Ureter (tissue), 1 donor: ENCODE results near the gene SYT9. TPM values are rescaled to one million over a fixed set of nuclear protein-coding genes. Genes with fewer than 3 reads are reported as not detected.

Experiments used
- DNase-seq: peaks from one replicate; pipeline ENCODE4 v3.0.0-alpha.2; 2020; ENCODE audit warnings: low spot score
- total RNA-seq: library from RNA; stranded (reverse); gene quantifications from one replicate; pipeline ENCODE4 v1.2.4, GENCODE V29; 2023
- donor health status: DM: yes; HTN: yes; CAD: no.

The SYT9 gene
- total RNA-seq, 1 donor from 2014 or later = 0.60 TPM

- DNase-seq = no peak
Measured at GRCh38 chr11:7471071-7471470, 219.4 kb downstream of the SYT9 start.

GRCh38 chr11:7473717-7474116 lies 222.0 kb downstream of the SYT9 start:
- DNase-seq = no peak

- DNase-seq = no peak
Measured at GRCh38 chr11:7480113-7480512, 228.4 kb downstream of the SYT9 start.

GRCh38 chr11:7484131-7484530 lies 232.4 kb downstream of the SYT9 start:
- DNase-seq = no peak

- DNase-seq = no peak
Measured at GRCh38 chr11:7484645-7485044, 232.9 kb downstream of the SYT9 start.

DNA sequence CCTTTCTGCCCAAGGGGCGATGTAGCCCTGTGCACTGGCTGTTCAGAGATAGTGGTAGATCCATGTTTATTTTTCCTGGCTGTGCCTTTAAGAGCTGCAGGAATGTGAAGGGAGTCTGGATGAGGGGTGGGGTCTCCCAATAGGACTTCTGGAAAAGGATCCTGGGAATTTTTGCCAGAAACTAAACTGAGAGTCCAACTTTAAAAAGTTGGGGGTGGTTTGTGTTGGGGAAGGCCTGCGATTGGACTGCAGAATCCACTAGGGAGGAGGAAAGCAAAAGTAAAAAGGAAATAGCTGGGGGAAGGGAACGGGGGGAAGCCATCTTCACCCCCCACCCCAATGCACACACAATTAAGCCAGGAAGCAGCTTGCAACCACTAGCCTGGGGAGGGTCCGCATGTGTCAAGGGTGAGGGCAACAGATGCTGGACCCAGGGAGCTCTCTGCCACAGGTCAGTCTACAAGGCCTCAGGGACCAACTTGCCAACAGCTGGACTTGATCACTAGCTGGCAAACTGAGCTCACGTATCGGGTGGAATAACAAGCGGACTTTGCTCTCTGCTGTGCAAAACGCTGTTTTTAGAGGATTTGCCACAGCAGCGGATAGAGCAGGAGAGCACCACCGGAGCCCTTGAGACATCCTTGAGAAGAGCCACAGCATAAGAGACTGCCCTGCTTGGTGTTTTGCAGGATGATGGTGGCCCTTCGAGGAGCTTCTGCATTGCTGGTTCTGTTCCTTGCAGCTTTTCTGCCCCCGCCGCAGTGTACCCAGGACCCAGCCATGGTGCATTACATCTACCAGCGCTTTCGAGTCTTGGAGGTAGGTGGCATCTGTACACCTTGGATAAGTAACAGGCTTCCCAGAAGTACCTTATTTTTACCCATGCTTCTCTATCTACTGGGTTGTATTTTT lies 233.7 kb downstream of the SYT9 start, which contains the start of gene OLFML1:
TSS of gene OLFML1 (plus strand) at position 321 of the 912 bp plus-strand sequence. CDS start at position 691, 370 bp downstream.
- DNase-seq = no peak

DNA sequence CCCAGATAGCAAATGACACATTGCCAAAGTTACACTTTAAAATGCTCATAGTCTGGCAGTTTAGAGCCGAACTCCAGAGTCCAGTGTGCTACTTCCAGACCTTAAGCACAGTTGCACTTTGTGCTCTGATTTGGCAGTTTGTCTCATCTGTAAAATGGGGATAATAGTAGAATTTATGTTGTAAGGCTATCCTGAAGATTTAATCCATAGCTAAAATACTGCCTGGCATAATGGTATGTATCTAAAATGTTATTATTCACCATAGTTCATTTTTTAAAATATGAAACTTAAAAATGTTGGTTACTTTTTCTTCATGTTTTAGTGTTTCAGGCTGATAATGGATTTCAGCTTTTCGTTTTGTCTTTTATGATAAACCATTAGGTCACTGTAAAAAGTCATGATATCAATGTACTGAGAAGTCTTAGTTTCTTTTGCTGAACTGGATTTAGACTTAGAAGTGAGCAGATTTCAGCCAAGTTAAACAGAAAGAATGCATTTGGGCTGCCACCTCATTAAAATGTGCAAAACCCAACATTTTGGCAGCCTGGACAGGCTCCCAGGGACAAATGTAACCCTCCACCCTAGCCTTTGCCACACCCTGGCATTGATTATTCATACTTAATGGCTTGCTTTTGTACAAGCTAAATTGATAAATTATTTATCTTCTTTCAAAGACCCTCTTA lies 234.5 kb downstream of the SYT9 start:
- DNase-seq = no peak

GRCh38 chr11:7486781-7487140 lies 235.1 kb downstream of the SYT9 start:
- DNase-seq = no peak

DNA sequence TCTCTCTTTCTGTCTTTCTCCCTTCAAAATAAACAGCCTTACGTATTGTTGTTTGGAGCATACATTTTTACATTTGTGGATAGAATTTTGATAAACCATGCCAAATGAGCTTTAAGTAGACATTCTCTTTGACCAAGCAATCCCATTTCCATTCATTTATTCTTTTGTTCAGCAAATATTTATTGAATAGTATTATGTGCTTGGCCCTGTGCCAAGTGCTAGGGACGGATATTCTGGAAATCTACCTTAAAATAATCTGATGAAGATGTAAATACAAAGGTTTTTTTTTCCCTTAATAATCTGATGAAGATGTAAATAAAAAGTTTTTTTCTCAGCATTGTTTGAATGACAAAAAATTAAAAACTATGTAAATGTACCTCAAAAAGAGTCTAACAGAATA lies 235.7 kb downstream of the SYT9 start:
- no peak for DNase-seq

DNA sequence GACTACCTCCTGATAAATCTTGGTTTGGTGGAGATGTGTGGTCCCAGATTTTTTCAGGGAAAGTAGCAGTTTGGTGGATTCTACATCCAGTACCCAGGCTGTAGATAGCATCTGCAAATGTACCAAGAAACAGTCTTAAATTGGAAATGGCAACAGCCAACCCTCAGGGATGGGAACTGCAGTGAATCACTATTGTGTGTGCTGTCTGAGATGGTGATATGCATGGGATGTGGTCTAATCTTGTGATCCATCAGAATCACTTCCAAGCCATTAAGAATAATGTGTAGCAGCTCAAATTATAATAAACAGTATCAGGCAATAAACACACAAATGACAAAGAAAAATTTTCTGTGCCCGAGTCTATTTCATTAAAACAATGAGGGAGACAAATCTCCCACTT lies 237.0 kb downstream of the SYT9 start:
- DNase-seq = no peak

DNA sequence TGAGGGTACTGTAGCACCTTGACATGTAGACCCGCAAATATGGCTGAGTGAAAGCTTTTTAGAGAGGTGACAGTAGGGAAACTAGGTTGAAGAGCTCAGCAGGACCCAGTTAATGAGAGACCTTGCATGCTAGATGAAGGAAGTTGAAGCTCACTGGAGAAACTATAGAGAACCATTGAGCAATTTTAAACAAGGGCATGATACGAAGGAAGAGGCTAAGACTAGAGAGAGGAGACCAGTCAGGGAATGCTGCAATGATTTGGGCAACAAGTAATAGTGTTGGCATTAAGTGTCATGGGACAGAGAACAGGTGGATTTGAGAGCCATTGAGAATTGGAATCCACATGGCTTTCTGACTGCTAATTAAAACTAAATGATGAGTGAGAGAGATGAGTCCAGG lies 237.7 kb downstream of the SYT9 start:
- DNase-seq = no peak

- DNase-seq = no peak
Measured at GRCh38 chr11:7490054-7490453, 238.3 kb downstream of the SYT9 start.

- no peak for DNase-seq
Measured at GRCh38 chr11:7490535-7490934, 238.8 kb downstream of the SYT9 start.

- no peak for DNase-seq
Measured at GRCh38 chr11:7492253-7492652, 240.5 kb downstream of the SYT9 start.

- no peak for DNase-seq
Measured at GRCh38 chr11:7493670-7494069, 242.0 kb downstream of the SYT9 start.

- DNase-seq = no peak
Measured at GRCh38 chr11:7494086-7494745, 242.5 kb downstream of the SYT9 start.

GRCh38 chr11:7495882-7496551 lies 244.3 kb downstream of the SYT9 start:
- DNase-seq = no peak

DNA sequence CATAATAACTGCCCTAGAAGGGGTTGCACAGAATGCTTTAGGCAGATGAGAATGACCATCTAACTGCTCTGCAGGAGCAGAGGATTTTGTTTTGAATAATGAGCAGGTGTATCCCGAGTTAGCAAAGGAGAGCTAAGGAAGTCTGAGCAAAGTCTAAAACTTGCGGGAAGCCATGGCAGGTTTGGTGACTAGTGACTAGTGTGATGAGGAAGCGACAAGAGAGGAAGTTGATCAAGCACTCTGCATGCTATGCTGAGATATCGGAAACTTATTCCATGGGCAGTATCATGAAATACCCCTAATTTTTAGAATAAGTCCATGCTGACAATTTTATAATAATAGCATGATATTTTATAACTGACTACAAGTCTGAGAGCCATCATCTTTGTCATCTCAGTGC lies 246.5 kb downstream of the SYT9 start:
- no peak for DNase-seq

GRCh38 chr11:7499081-7499480 lies 247.4 kb downstream of the SYT9 start:
- DNase-seq = no peak

- DNase-seq = no peak
Measured at GRCh38 chr11:7500251-7500650, 248.5 kb downstream of the SYT9 start.

DNA sequence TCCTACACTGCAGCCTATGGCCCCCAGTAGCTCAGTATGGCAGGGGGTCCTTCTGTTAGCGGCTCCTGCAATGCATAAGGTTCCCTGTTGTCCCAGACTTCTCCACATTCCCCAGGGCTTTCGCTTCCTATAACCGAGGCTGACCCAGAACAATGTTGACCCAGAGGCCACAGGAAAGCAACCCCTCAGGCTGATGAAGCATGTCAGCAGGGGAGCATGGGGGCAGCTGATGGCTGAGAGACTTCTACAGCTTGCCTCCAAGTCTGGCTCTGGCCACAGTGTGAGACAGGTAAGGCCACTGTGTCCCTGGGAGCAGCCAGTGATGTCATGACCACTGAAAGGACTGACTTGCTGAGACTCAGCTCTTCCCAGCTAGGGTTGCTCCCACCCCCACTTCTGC lies 249.5 kb downstream of the SYT9 start:
- DNase-seq = no peak

GRCh38 chr11:7501894-7502293 lies 250.2 kb downstream of the SYT9 start:
- DNase-seq = no peak
